ENCODE measurements around the gene RPL7A. TPM values are rescaled to one million over a fixed set of nuclear protein-coding genes. Genes with fewer than 3 reads are reported as not detected.

RPL7A gene
- total RNA-seq, 3 donors from 2014 or later = 2,020 to 2,813 (median 2,212) TPM

- intact Hi-C loops (cut with DNase I; ENCODE audit: low total_unique reads) = no loop called here
- H3K36me3 ChIP-seq = peaks cover 9% of the 10 kb centered on the region
These were observed 16.8 kb upstream of the RPL7A start for GRCh38 chr9:133331221-133331620.

DNA sequence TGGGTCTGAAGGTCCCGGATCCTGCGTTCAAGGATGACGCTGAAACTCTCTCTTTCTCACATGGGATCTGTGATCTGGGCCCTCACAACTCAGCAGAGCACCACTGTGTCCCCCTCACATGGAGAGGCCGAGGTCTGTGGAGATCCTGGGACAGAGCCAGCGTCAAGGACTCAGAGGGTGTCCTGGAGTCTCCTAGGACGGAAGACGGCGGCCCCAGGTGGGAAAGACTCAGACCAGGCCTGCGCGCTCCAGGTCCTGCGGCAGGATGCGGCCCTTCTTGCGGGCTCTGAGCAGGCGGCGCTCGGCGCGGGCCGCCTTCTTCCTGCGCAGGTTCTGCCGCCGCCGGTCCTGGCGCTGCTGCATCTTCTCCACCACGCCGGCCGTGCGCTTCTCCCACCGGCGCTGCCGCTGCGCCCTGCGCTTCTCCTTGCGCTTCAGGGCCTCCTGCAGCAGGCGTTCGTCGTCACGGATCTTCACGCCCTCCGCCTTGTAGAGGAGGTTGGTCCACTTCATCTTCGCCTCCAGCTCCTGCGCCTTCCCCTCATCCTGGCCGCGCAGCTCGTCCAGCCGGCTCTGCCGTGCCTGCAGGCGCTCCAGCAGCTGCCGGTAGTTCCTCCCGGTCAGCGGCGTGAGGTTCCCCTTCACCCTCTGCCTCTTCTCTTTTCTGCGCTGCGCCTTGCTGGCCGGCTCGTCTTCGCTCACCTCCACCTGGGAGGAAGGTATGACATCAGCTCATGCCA lies 16.2 kb upstream of the RPL7A start:
- Histone ChIP-seq H3K36me3 (peaks cover 9% of the 10 kb centered on the region), H3K27me3 (no peaks in the 10 kb centered on the region), H3K4me1 (peaks cover 0 to 12% of the 10 kb centered on the region in 2 donors), H3K9me3 (no peaks in the 10 kb centered on the region), H3K4me3 (no peak overlapping the region), H3K27ac (no peak overlapping the region)
- TF ChIP-seq, protein P1, sequence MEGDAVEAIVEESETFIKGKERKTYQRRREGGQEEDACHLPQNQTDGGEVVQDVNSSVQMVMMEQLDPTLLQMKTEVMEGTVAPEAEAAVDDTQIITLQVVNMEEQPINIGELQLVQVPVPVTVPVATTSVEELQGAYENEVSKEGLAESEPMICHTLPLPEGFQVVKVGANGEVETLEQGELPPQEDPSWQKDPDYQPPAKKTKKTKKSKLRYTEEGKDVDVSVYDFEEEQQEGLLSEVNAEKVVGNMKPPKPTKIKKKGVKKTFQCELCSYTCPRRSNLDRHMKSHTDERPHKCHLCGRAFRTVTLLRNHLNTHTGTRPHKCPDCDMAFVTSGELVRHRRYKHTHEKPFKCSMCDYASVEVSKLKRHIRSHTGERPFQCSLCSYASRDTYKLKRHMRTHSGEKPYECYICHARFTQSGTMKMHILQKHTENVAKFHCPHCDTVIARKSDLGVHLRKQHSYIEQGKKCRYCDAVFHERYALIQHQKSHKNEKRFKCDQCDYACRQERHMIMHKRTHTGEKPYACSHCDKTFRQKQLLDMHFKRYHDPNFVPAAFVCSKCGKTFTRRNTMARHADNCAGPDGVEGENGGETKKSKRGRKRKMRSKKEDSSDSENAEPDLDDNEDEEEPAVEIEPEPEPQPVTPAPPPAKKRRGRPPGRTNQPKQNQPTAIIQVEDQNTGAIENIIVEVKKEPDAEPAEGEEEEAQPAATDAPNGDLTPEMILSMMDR (IDR thresholded peaks at IDR 0.05) = no peak
- TF ChIP-seq POLR2AphosphoS5 (IDR thresholded peaks at IDR 0.05) (no peak), POLR2A (IDR thresholded peaks at IDR 0.05) (no peak)
- intact Hi-C loops (cut with DNase I; ENCODE audit: low total_unique reads) = no loop called here
- DNase-seq (ENCODE audit: low spot score in 2 of 2) = no peak

More at GRCh38 chr9:133331221-133331620, 16.8 kb upstream of the RPL7A start:
- H3K4me3 ChIP-seq = no peak overlapping the region
- no peaks in the 10 kb centered on the region for H3K9me3 ChIP-seq
- TF ChIP-seq, protein P1 (IDR thresholded peaks at IDR 0.05) = no peak
- TF ChIP-seq POLR2A (IDR thresholded peaks at IDR 0.05) (no peak), POLR2AphosphoS5 (IDR thresholded peaks at IDR 0.05) (no peak)
- H3K27ac ChIP-seq = no peak overlapping the region
- H3K4me1 ChIP-seq = peaks cover 0 to 12% of the 10 kb centered on the region in 2 donors
- no peaks in the 10 kb centered on the region for H3K27me3 ChIP-seq
- DNase-seq (ENCODE audit: low spot score in 2 of 2) = no peak

GRCh38 chr9:133332381-133332730 lies 15.7 kb upstream of the RPL7A start:
- DNase-seq (ENCODE audit: low spot score in 2 of 2) = no peak
- Histone ChIP-seq H3K27ac (no peak overlapping the region), H3K36me3 (peaks cover 9% of the 10 kb centered on the region), H3K4me3 (no peak overlapping the region), H3K4me1 (peaks cover 0 to 12% of the 10 kb centered on the region in 2 donors), H3K9me3 (no peaks in the 10 kb centered on the region), H3K27me3 (no peaks in the 10 kb centered on the region)
- TF ChIP-seq, protein P1 (IDR thresholded peaks at IDR 0.05) = no peak
- no peak for TF ChIP-seq POLR2AphosphoS5 (IDR thresholded peaks at IDR 0.05)
- no peak for TF ChIP-seq POLR2A (IDR thresholded peaks at IDR 0.05)
- intact Hi-C loops (cut with DNase I; ENCODE audit: low total_unique reads) = no loop called here

DNA sequence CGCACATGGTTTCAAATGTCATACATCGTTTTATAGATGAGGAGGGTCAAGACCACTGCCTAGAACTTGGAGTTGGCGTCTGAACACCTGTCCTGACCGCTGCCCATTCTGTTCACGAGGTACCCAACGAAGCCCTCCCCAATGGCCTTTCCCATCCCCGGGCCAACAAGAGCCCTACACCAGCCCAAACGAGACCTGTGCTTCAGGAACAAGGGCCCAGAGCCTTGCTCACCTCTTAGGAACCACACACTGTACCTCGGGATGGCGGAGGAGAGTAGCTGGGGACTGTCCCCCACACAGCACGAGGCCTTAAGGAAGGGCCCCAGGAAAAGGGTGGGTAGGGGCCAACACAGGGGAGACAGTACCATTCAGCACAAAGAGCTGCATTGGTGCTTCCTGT lies 15.0 kb upstream of the RPL7A start:
- Histone ChIP-seq H3K4me3 (no peak overlapping the region), H3K27me3 (no peaks in the 10 kb centered on the region), H3K36me3 (peaks cover 9% of the 10 kb centered on the region), H3K4me1 (peaks cover 0 to 12% of the 10 kb centered on the region in 2 donors), H3K27ac (no peak overlapping the region), H3K9me3 (no peaks in the 10 kb centered on the region)
- no peak for DNase-seq (ENCODE audit: low spot score in 2 of 2)
- TF ChIP-seq, protein P1 (IDR thresholded peaks at IDR 0.05) = no peak
- no peak for TF ChIP-seq POLR2AphosphoS5 (IDR thresholded peaks at IDR 0.05)
- no peak for TF ChIP-seq POLR2A (IDR thresholded peaks at IDR 0.05)
- intact Hi-C loops (cut with DNase I; ENCODE audit: low total_unique reads) = no loop called here

GRCh38 chr9:133333566-133333965 lies 14.5 kb upstream of the RPL7A start:
- Histone ChIP-seq H3K9me3 (no peaks in the 10 kb centered on the region), H3K36me3 (peaks cover 9% of the 10 kb centered on the region), H3K27me3 (no peaks in the 10 kb centered on the region), H3K4me3 (no peak overlapping the region), H3K27ac (no peak overlapping the region), H3K4me1 (peaks cover 0 to 12% of the 10 kb centered on the region in 2 donors)
- TF ChIP-seq POLR2AphosphoS5 (IDR thresholded peaks at IDR 0.05) (no peak), POLR2A (IDR thresholded peaks at IDR 0.05) (no peak)
- TF ChIP-seq, protein P1 (IDR thresholded peaks at IDR 0.05) = no peak
- intact Hi-C loops (cut with DNase I; ENCODE audit: low total_unique reads) = no loop called here
- DNase-seq (ENCODE audit: low spot score in 2 of 2) = no peak
